ENCODE measurements around the gene GNG14.
"Not testable (repeated sequence)": the region's sequence is repeated elsewhere in the genome, so short reads cannot be mapped to it uniquely, and the experiment has no call there.

Gene GNG14

DNA sequence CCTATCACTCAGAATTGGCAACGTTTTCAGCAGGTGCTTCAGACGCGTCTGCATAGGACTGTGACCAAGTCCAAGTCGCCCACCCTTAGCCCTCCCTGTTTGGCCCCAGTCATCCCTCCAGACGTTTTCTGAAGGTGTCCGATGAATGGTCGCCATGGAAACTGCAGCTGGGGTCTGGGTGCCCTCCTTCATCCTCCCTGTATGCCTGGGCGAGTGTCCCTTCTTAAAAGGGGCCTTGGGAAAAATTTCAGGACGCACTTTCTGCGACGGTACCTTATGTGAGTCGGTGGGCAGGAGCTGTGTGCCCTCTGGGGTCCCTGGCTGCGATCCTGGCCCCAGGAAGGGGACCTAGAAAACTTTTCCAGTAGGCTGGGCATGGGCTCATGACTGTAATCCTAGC, 46.3 kb upstream of the GNG14 start:
- Histone ChIP-seq H3K4me2 (ENCODE audit: insufficient read depth, low read length) (no peak overlapping the region), H2AFZ (ENCODE audit: low read depth, low read length) (no peak overlapping the region), H3K4me3 (ENCODE audit: low read depth in 1 of 2, low read length in 2 of 2) (no peak overlapping the region), H3K27me3 (ENCODE audit: insufficient read depth, low read length, poor library complexity) (no peaks in the 10 kb centered on the region), H3K9me3 (ENCODE audit: insufficient read depth, low read length, severe bottlenecking) (no peaks in the 10 kb centered on the region), H3K9ac (ENCODE audit: low read depth, low read length) (no peak overlapping the region), H4K20me1 (ENCODE audit: insufficient read depth, low read length) (no peaks in the 10 kb centered on the region), H3K4me1 (ENCODE audit: insufficient read depth, low read length) (peaks cover 12% of the 10 kb centered on the region), H3K27ac (ENCODE audit: low read length) (no peak overlapping the region), H3K36me3 (ENCODE audit: insufficient read depth, low read length) (no peaks in the 10 kb centered on the region), H3K79me2 (ENCODE audit: insufficient read depth, low read length) (no peaks in the 10 kb centered on the region)
- DNase-seq (no peak), ATAC-seq (ENCODE audit: insufficient read depth, low read depth) (no peak)
- TF ChIP-seq EZH2 (IDR thresholded peaks at IDR 0.05; ENCODE audit: borderline replicate concordance, low read depth, low read length, severe bottlenecking): no peak
- TF ChIP-seq, protein P1, sequence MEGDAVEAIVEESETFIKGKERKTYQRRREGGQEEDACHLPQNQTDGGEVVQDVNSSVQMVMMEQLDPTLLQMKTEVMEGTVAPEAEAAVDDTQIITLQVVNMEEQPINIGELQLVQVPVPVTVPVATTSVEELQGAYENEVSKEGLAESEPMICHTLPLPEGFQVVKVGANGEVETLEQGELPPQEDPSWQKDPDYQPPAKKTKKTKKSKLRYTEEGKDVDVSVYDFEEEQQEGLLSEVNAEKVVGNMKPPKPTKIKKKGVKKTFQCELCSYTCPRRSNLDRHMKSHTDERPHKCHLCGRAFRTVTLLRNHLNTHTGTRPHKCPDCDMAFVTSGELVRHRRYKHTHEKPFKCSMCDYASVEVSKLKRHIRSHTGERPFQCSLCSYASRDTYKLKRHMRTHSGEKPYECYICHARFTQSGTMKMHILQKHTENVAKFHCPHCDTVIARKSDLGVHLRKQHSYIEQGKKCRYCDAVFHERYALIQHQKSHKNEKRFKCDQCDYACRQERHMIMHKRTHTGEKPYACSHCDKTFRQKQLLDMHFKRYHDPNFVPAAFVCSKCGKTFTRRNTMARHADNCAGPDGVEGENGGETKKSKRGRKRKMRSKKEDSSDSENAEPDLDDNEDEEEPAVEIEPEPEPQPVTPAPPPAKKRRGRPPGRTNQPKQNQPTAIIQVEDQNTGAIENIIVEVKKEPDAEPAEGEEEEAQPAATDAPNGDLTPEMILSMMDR (IDR thresholded peaks at IDR 0.05; ENCODE audit: borderline replicate concordance, extremely low read depth, low read length, poor library complexity, severe bottlenecking): no peak

DNA sequence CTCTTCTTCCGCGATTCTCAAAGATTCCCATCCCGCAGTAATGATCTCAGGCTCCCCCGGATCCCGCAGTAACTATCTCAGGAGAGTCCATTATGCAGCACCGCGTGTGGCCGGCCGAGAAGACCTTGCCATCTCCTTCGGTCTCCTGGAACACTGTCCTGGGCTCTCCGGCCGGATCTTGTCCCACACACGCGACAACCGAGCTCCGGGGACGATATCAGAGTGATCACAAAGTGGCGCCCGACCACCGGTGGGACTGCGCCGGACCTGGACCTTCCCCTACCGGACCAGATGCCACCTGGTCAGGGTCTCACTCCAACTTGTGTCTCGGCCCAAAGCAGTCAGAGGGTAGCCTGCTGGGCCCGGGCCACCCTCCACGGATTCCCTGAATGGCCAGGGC, 45.3 kb upstream of the GNG14 start:
- H3K4me1 ChIP-seq (ENCODE audit: insufficient read depth, low read length): peaks cover 12% of the 10 kb centered on the region
- H3K9me3 ChIP-seq (ENCODE audit: insufficient read depth, low read length, severe bottlenecking): no peaks in the 10 kb centered on the region
- no peaks in the 10 kb centered on the region for H4K20me1 ChIP-seq (ENCODE audit: insufficient read depth, low read length)
- no peak overlapping the region for H2AFZ ChIP-seq (ENCODE audit: low read depth, low read length)
- H3K27me3 ChIP-seq (ENCODE audit: insufficient read depth, low read length, poor library complexity): no peaks in the 10 kb centered on the region
- no peak overlapping the region for H3K9ac ChIP-seq (ENCODE audit: low read depth, low read length)
- H3K79me2 ChIP-seq (ENCODE audit: insufficient read depth, low read length): no peaks in the 10 kb centered on the region
- no peak overlapping the region for H3K4me2 ChIP-seq (ENCODE audit: insufficient read depth, low read length)
- DNase-seq: no peak
- H3K36me3 ChIP-seq (ENCODE audit: insufficient read depth, low read length): no peaks in the 10 kb centered on the region
- TF ChIP-seq EZH2 (IDR thresholded peaks at IDR 0.05; ENCODE audit: borderline replicate concordance, low read depth, low read length, severe bottlenecking): no peak
- TF ChIP-seq, protein P1 (IDR thresholded peaks at IDR 0.05; ENCODE audit: borderline replicate concordance, extremely low read depth, low read length, poor library complexity, severe bottlenecking): no peak
- no peak for ATAC-seq (ENCODE audit: insufficient read depth, low read depth)
- H3K4me3 ChIP-seq (ENCODE audit: low read depth in 1 of 2, low read length in 2 of 2): no peak overlapping the region
- no peak overlapping the region for H3K27ac ChIP-seq (ENCODE audit: low read length)

DNA sequence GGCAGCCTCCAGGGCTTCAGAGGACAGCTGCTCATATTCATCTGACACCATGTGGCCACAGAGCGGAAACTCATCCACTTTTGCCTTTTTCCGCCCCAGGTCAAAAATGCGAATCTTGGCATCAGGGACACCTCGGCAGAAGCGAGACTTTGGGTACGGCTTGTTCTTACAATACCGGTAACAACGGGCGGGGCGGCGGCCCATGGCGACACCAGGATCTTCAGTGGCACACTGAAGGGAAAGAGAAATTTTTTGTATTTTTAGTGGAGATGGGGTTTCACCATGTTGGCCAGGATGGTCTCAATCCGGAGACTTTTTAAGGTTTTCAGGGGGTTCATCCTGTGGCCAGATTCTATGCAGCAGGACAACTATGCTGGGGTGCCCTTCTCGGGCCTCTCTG, 44.1 kb upstream of the GNG14 start:
- H3K27me3 ChIP-seq (ENCODE audit: insufficient read depth, low read length, poor library complexity); H3K9ac ChIP-seq (ENCODE audit: low read depth, low read length); H3K4me3 ChIP-seq (ENCODE audit: low read depth in 1 of 2, low read length in 2 of 2); H2AFZ ChIP-seq (ENCODE audit: low read depth, low read length); H3K4me2 ChIP-seq (ENCODE audit: insufficient read depth, low read length); H4K20me1 ChIP-seq (ENCODE audit: insufficient read depth, low read length); DNase-seq; H3K9me3 ChIP-seq (ENCODE audit: insufficient read depth, low read length, severe bottlenecking); H3K27ac ChIP-seq (ENCODE audit: low read length); H3K79me2 ChIP-seq (ENCODE audit: insufficient read depth, low read length); H3K36me3 ChIP-seq (ENCODE audit: insufficient read depth, low read length); ATAC-seq (ENCODE audit: insufficient read depth, low read depth): not testable (repeated sequence)
- H3K4me1 ChIP-seq (ENCODE audit: insufficient read depth, low read length): peaks cover 12% of the 10 kb centered on the region

DNA sequence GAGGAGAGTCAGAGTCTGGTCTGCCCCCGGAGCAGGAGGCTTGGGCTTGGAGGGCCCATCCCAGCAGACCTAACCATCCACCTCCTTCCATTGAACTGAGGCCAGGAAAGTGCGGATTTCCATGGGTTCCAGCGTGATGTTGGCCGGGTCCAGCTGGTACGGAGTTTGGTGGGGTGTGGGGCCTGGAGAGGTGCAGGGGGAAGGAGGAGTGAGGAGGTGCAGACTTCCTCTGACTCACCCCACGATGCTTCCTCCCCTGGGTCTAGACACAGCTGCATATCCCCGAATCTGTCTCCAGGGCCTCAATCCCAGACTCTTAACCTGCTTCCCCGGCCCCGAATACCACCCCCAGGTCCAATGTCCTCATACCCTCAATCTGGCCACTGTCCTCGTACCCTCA, 41.2 kb upstream of the GNG14 start:
- H3K27me3 ChIP-seq (ENCODE audit: insufficient read depth, low read length, poor library complexity): no peaks in the 10 kb centered on the region
- DNase-seq (no peak), ATAC-seq (ENCODE audit: insufficient read depth, low read depth) (no peak)
- no peaks in the 10 kb centered on the region for H3K79me2 ChIP-seq (ENCODE audit: insufficient read depth, low read length)
- H3K36me3 ChIP-seq (ENCODE audit: insufficient read depth, low read length): no peaks in the 10 kb centered on the region
- no peak overlapping the region for H3K4me3 ChIP-seq (ENCODE audit: low read depth in 1 of 2, low read length in 2 of 2)
- TF ChIP-seq EZH2 (IDR thresholded peaks at IDR 0.05; ENCODE audit: borderline replicate concordance, low read depth, low read length, severe bottlenecking): no peak
- TF ChIP-seq, protein P1 (IDR thresholded peaks at IDR 0.05; ENCODE audit: borderline replicate concordance, extremely low read depth, low read length, poor library complexity, severe bottlenecking): no peak
- H3K27ac ChIP-seq (ENCODE audit: low read length): no peak overlapping the region
- no peaks in the 10 kb centered on the region for H3K4me1 ChIP-seq (ENCODE audit: insufficient read depth, low read length)
- H2AFZ ChIP-seq (ENCODE audit: low read depth, low read length): no peak overlapping the region
- H3K4me2 ChIP-seq (ENCODE audit: insufficient read depth, low read length): no peak overlapping the region
- H4K20me1 ChIP-seq (ENCODE audit: insufficient read depth, low read length): no peaks in the 10 kb centered on the region
- no peaks in the 10 kb centered on the region for H3K9me3 ChIP-seq (ENCODE audit: insufficient read depth, low read length, severe bottlenecking)
- H3K9ac ChIP-seq (ENCODE audit: low read depth, low read length): no peak overlapping the region
